Uterus (tissue), 2 donors: ENCODE results near the gene CDC27.
"Not testable (repeated sequence)": the region's sequence is repeated elsewhere in the genome, so short reads cannot be mapped to it uniquely, and the experiment has no call there.

Source experiments
- POLR2A ChIP-seq, 2 donors: fragments of 450-650 bp; IDR thresholded peaks; one replicate each; pipeline ENCODE4 v1.6.1; 2016; ENCODE audit warnings: antibody characterized with exemption in 2 of 2, mild to moderate bottlenecking in 1 of 2, moderate library complexity in 1 of 2
- TF ChIP-seq, protein P1 (sequence below), 4 experiments: fragments of 200-600 bp in 2 of 4; fragments of 450-650 bp in 2 of 4; sonication (generic) in 2 of 4; IDR thresholded peaks; one replicate each; pipeline ENCODE4 v1.5.1; 2016 to 2019; ENCODE audit warnings: antibody characterized with exemption in 4 of 4, mild to moderate bottlenecking in 2 of 4, moderate library complexity in 1 of 4

DNA sequence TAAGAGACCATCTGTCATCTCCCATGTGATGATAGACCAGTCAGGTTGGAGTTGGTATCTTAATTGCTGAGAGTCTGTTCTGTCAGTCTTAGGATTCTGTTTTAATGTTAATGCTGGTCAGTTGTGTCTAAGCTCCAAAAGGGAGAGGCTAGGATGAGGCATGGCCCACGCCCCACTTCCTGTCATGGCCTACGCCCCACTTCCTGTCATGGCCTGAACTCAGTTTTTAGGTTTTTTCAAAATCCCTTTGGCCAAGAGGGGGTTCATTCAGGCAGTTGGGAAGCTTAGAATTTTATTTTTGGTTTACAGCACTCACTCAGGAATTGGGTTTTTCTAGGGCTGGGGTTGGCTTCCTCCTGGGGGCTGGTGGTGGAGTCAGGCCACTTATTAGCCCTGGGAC is 117.9 kb downstream of the CDC27 start:
- TF ChIP-seq POLR2A (IDR thresholded peaks at IDR 0.05), result not testable (repeated sequence)
- TF ChIP-seq, protein P1, sequence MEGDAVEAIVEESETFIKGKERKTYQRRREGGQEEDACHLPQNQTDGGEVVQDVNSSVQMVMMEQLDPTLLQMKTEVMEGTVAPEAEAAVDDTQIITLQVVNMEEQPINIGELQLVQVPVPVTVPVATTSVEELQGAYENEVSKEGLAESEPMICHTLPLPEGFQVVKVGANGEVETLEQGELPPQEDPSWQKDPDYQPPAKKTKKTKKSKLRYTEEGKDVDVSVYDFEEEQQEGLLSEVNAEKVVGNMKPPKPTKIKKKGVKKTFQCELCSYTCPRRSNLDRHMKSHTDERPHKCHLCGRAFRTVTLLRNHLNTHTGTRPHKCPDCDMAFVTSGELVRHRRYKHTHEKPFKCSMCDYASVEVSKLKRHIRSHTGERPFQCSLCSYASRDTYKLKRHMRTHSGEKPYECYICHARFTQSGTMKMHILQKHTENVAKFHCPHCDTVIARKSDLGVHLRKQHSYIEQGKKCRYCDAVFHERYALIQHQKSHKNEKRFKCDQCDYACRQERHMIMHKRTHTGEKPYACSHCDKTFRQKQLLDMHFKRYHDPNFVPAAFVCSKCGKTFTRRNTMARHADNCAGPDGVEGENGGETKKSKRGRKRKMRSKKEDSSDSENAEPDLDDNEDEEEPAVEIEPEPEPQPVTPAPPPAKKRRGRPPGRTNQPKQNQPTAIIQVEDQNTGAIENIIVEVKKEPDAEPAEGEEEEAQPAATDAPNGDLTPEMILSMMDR (IDR thresholded peaks at IDR 0.05), result not testable (repeated sequence)
